ENCODE measurements around the gene SPTBN4.
A peak's percentile ranks its signal among the peaks of the same experiment; 100 is the strongest.

The SPTBN4 gene

GRCh38 chr19:40608240-40608621 is 141.4 kb downstream of the SPTBN4 start:
- FAIRE-seq (no peak), DNase-seq (ENCODE audit: insufficient read length) (no peak)
- TF ChIP-seq POLR2A (IDR thresholded peaks at IDR 0.05; ENCODE audit: low read depth, low read length) (no peak), TAF1 (IDR thresholded peaks at IDR 0.05; ENCODE audit: borderline replicate concordance, low read depth, low read length) (no peak), POLR2AphosphoS5 (IDR thresholded peaks at IDR 0.05; ENCODE audit: low read depth, low read length) (no peak)

GRCh38 chr19:40608957-40609356 is 142.2 kb downstream of the SPTBN4 start:
- DNase-seq (ENCODE audit: insufficient read length), result no peak
- TF ChIP-seq TAF1 (IDR thresholded peaks at IDR 0.05; ENCODE audit: borderline replicate concordance, low read depth, low read length), result no peak
- TF ChIP-seq POLR2AphosphoS5 (IDR thresholded peaks at IDR 0.05; ENCODE audit: low read depth, low read length), result no peak
- no peak for TF ChIP-seq POLR2A (IDR thresholded peaks at IDR 0.05; ENCODE audit: low read depth, low read length)
- no peak for FAIRE-seq

- FAIRE-seq, result peak; percentile 92
- TF ChIP-seq POLR2A (IDR thresholded peaks at IDR 0.05; ENCODE audit: low read depth, low read length) (no peak), POLR2AphosphoS5 (IDR thresholded peaks at IDR 0.05; ENCODE audit: low read depth, low read length) (no peak), TAF1 (IDR thresholded peaks at IDR 0.05; ENCODE audit: borderline replicate concordance, low read depth, low read length) (no peak)
- DNase-seq (ENCODE audit: insufficient read length), result peak; percentile 98
Measured at GRCh38 chr19:40609561-40610395, 143.0 kb downstream of the SPTBN4 start.

- TF ChIP-seq POLR2A (IDR thresholded peaks at IDR 0.05; ENCODE audit: low read depth, low read length) (no peak), POLR2AphosphoS5 (IDR thresholded peaks at IDR 0.05; ENCODE audit: low read depth, low read length) (no peak), TAF1 (IDR thresholded peaks at IDR 0.05; ENCODE audit: borderline replicate concordance, low read depth, low read length) (no peak)
- no peak for DNase-seq (ENCODE audit: insufficient read length)
Measured at GRCh38 chr19:40610396-40611064, 143.7 kb downstream of the SPTBN4 start.

GRCh38 chr19:40611096-40611495 is 144.3 kb downstream of the SPTBN4 start:
- FAIRE-seq, result no peak
- DNase-seq (ENCODE audit: insufficient read length), result no peak
- TF ChIP-seq TAF1 (IDR thresholded peaks at IDR 0.05; ENCODE audit: borderline replicate concordance, low read depth, low read length), result no peak

More at GRCh38 chr19:40610396-40611064, 143.7 kb downstream of the SPTBN4 start:
- FAIRE-seq, result no peak

GRCh38 chr19:40611900-40612698 is 145.3 kb downstream of the SPTBN4 start:
- FAIRE-seq, result no peak
- no peak for DNase-seq (ENCODE audit: insufficient read length)
- TF ChIP-seq TAF1 (IDR thresholded peaks at IDR 0.05; ENCODE audit: borderline replicate concordance, low read depth, low read length) (no peak), POLR2AphosphoS5 (IDR thresholded peaks at IDR 0.05; ENCODE audit: low read depth, low read length) (no peak), POLR2A (IDR thresholded peaks at IDR 0.05; ENCODE audit: low read depth, low read length) (no peak)

GRCh38 chr19:40612831-40613689 is 146.3 kb downstream of the SPTBN4 start:
- DNase-seq (ENCODE audit: insufficient read length) (peak; percentile 74), FAIRE-seq (peak; percentile 58)
- TF ChIP-seq TAF1 (IDR thresholded peaks at IDR 0.05; ENCODE audit: borderline replicate concordance, low read depth, low read length) (no peak), POLR2AphosphoS5 (IDR thresholded peaks at IDR 0.05; ENCODE audit: low read depth, low read length) (no peak), POLR2A (IDR thresholded peaks at IDR 0.05; ENCODE audit: low read depth, low read length) (no peak)

- FAIRE-seq, result peak; percentile 89
- DNase-seq (ENCODE audit: insufficient read length), result peak; percentile 94
- TF ChIP-seq POLR2A (IDR thresholded peaks at IDR 0.05; ENCODE audit: low read depth, low read length) (no peak), POLR2AphosphoS5 (IDR thresholded peaks at IDR 0.05; ENCODE audit: low read depth, low read length) (no peak), TAF1 (IDR thresholded peaks at IDR 0.05; ENCODE audit: borderline replicate concordance, low read depth, low read length) (no peak)
Measured at GRCh38 chr19:40613690-40614621, 147.2 kb downstream of the SPTBN4 start.

GRCh38 chr19:40614622-40615411 is 148.0 kb downstream of the SPTBN4 start:
- no peak for DNase-seq (ENCODE audit: insufficient read length)
- peak; percentile 33 for FAIRE-seq
- TF ChIP-seq TAF1 (IDR thresholded peaks at IDR 0.05; ENCODE audit: borderline replicate concordance, low read depth, low read length) (no peak), POLR2A (IDR thresholded peaks at IDR 0.05; ENCODE audit: low read depth, low read length) (no peak), POLR2AphosphoS5 (IDR thresholded peaks at IDR 0.05; ENCODE audit: low read depth, low read length) (no peak)
